Gastroesophageal sphincter (tissue), 4 donors: Measurements from ENCODE around the gene ITPR2. TPM values are rescaled to one million over a fixed set of nuclear protein-coding genes. Genes with fewer than 3 reads are reported as not detected.

Experiments
- ATAC-seq: fragments of 150-250 bp; one replicate; pipeline ENCODE4 v1.9.1; 2016; ENCODE audit warnings: mild to moderate bottlenecking, moderate library complexity
- H3K27ac ChIP-seq, 4 donors: fragments of 200-600 bp; sonication (generic) in 3 of 4; 1 replicate in 3 of 4; 2 replicates in 1 of 4; pipeline ENCODE4 v1.5.1; 2016 to 2019
- H3K27me3 ChIP-seq: fragments of 200-600 bp; sonication (generic); one replicate; pipeline ENCODE4 v1.5.1; 2019
- H3K36me3 ChIP-seq, 2 donors: fragments of 200-600 bp; sonication (generic); one replicate each; pipeline ENCODE4 v1.5.1; 2019; ENCODE audit warnings: control low read depth in 1 of 2
- H3K4me1 ChIP-seq, 3 donors: fragments of 200-600 bp; sonication (generic); 1 replicate in 2 of 3; 2 replicates in 1 of 3; pipeline ENCODE4 v1.5.1; 2016 to 2019; ENCODE audit warnings: control low read depth in 2 of 3
- H3K4me3 ChIP-seq, 2 donors: fragments of 200-600 bp; sonication (generic); one replicate each; pipeline ENCODE4 v1.5.1; 2019; ENCODE audit warnings: mild to moderate bottlenecking in 1 of 2, moderate library complexity in 1 of 2
- H3K9me3 ChIP-seq, 3 donors: fragments of 200-600 bp; sonication (generic); one replicate each; pipeline ENCODE4 v1.5.1; 2017 to 2019; ENCODE audit warnings: control low read depth in 2 of 3
- EP300 ChIP-seq: sonication (generic); formaldehyde crosslinking; IDR thresholded peaks from one replicate; pipeline ENCODE4 v1.6.1; 2017; ENCODE audit warnings: antibody characterized with exemption, mild to moderate bottlenecking
- POLR2A ChIP-seq, 2 donors: fragments of 450-650 bp; IDR thresholded peaks; one replicate each; pipeline ENCODE4 v1.6.1; 2017; ENCODE audit warnings: antibody characterized with exemption in 2 of 2, mild to moderate bottlenecking in 2 of 2, moderate library complexity in 1 of 2
- POLR2AphosphoS5 ChIP-seq: sonication (generic); formaldehyde crosslinking; IDR thresholded peaks from one replicate; pipeline ENCODE4 v1.6.1; 2017; ENCODE audit warnings: antibody characterized with exemption
- WGBS, 2 donors: methylation state at CpG; one replicate each; pipeline ENCODE4 v1.1.5; 2018; ENCODE audit warnings: low coverage in 1 of 2; 5-methylcytosine and 5-hydroxymethylcytosine counted together
- small RNA-seq, 4 donors: library from RNA; depleted of rRNA; stranded (forward); fragments of <200 nt; gene quantifications; one replicate each; pipeline ENCODE3, GENCODE V24; 2016
- total RNA-seq, 4 donors: library from RNA; depleted of rRNA; stranded (reverse); fragments of >200 nt; gene quantifications; one replicate each; pipeline ENCODE4 v1.1.0, GENCODE V29; 2016
- TF ChIP-seq, protein P1 (sequence below), 4 experiments: fragments of 200-600 bp in 2 of 4; fragments of 450-650 bp in 2 of 4; sonication (generic) in 1 of 4; IDR thresholded peaks; one replicate each; pipeline ENCODE4 v1.5.1; 2017 to 2019; ENCODE audit warnings: antibody characterized with exemption in 4 of 4, mild to moderate bottlenecking in 2 of 4, moderate library complexity in 2 of 4

ITPR2 gene
- total RNA-seq, 4 donors from 2014 or later, result 30.8 to 63.0 (median 44.4) TPM

DNA sequence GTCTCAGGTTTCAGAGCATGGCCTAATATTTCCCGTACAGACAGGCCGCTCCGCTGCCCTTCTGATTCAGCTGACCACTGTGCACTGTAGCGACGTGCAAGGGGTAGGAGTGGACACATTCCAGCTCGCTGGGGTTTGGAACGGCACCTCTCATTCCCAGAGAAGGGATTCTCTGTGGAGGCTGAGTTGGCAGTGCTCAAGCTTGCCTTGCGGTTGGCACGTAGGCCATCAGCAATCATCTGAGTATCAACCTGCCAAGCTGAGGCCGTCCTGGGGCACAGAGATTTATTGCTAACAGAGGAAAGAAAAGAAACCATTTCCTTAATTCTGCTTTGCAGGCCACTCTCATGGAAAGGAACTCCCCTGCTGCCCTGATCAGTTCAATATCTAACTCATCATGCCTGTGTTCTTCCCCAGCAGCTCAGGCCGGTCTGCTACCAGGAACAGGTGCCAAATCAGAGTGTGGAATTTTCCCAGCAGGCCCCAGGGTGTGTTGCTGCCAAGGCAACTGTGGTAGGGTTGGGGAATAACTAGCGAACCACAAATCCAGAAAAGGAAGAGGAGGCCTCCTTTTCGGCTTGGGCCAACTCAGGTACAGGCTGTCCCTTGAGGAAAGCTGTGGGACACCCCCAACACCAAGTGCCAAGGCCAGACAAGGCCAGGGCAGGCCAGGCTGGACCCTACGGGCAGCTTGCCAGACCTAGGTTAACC, 545.2 kb downstream of the ITPR2 start:
- Histone ChIP-seq H3K36me3 (no peaks in the 10 kb centered on the region), H3K27me3 (no peaks in the 10 kb centered on the region), H3K27ac (peak overlapping the region in 1 of 4 donors; percentile 19), H3K4me3 (no peak overlapping the region), H3K4me1 (peaks cover 0 to 10% (median 0%) of the 10 kb centered on the region in 3 donors), H3K9me3 (peaks cover 0 to 6% (median 0%) of the 10 kb centered on the region in 3 donors)
- TF ChIP-seq EP300, result no peak
- no peak for TF ChIP-seq POLR2AphosphoS5
- TF ChIP-seq, protein P1, sequence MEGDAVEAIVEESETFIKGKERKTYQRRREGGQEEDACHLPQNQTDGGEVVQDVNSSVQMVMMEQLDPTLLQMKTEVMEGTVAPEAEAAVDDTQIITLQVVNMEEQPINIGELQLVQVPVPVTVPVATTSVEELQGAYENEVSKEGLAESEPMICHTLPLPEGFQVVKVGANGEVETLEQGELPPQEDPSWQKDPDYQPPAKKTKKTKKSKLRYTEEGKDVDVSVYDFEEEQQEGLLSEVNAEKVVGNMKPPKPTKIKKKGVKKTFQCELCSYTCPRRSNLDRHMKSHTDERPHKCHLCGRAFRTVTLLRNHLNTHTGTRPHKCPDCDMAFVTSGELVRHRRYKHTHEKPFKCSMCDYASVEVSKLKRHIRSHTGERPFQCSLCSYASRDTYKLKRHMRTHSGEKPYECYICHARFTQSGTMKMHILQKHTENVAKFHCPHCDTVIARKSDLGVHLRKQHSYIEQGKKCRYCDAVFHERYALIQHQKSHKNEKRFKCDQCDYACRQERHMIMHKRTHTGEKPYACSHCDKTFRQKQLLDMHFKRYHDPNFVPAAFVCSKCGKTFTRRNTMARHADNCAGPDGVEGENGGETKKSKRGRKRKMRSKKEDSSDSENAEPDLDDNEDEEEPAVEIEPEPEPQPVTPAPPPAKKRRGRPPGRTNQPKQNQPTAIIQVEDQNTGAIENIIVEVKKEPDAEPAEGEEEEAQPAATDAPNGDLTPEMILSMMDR (IDR thresholded peaks at IDR 0.05), result no peak
- no peak for TF ChIP-seq POLR2A (IDR thresholded peaks at IDR 0.05)
- WGBS, 2 donors, result 65 to 72% methylated on average over 7 to 8 of the region's 14 CpGs
- ATAC-seq, result peak; percentile 48

Small RNAs within 50 kb of the gene (small RNA-seq; reads per million reads assigned to genes)
- gene RNA5SP354, result 0 reads per million in 4 donors

Other genes with a start within 250 kb of the ITPR2 start
- gene INTS13, start 104.8 kb upstream of the ITPR2 start, total RNA-seq, result 10 to 100 TPM; 12.4 to 41.6 (median 32.5) TPM
- gene FGFR1OP2, start 105.3 kb upstream of the ITPR2 start, total RNA-seq, result 100 to 1,000 TPM in 1 of 4 donors, 10 to 100 TPM in 3; 57.7 to 127 (median 75.1) TPM
- gene TM7SF3, start 181.2 kb upstream of the ITPR2 start, total RNA-seq, result 10 to 100 TPM; 40.1 to 87.5 (median 64.4) TPM
- 10 to 100 TPM; 56.6 to 87.8 (median 63.4) TPM for gene MED21, start 189.4 kb upstream of the ITPR2 start, total RNA-seq
- not detected for gene C12orf71, start 249.4 kb upstream of the ITPR2 start, total RNA-seq